Nephron progenitor cell (in vitro differentiated cells): Measurements from ENCODE around the gene ZHX3.
A peak's percentile ranks its signal among the peaks of the same experiment; 100 is the strongest.
"Not testable (repeated sequence)": the region's sequence is repeated elsewhere in the genome, so short reads cannot be mapped to it uniquely, and the experiment has no call there.

ENCODE experiments used
- DNase-seq: peaks from one replicate; pipeline ENCODE4 v3.0.0; 2021
- H3K27ac Mint-ChIP-seq: 2 replicates; pipeline ENCODE4 v1.8.0; 2021; ENCODE audit warnings: mild to moderate bottlenecking, moderate library complexity, mixed read lengths
- H3K27me3 Mint-ChIP-seq: 2 replicates; pipeline ENCODE4 v1.8.0; 2021; ENCODE audit warnings: mild to moderate bottlenecking, low read depth, mixed read lengths; ENCODE audit not compliant: poor library complexity
- H3K36me3 Mint-ChIP-seq: 2 replicates; pipeline ENCODE4 v1.8.0; 2021; ENCODE audit warnings: low read depth, mixed read lengths
- H3K4me1 Mint-ChIP-seq: 2 replicates; pipeline ENCODE4 v1.8.0; 2021; ENCODE audit warnings: mixed read lengths
- H3K4me3 Mint-ChIP-seq: 2 replicates; pipeline ENCODE4 v1.8.0; 2021; ENCODE audit warnings: mild to moderate bottlenecking, moderate library complexity, mixed read lengths
- H3K9me3 Mint-ChIP-seq: 2 replicates; pipeline ENCODE4 v1.8.0; 2021; ENCODE audit warnings: mild to moderate bottlenecking, moderate library complexity, mixed read lengths
- TF ChIP-seq, protein P1 (sequence below): fragments of 200-600 bp; sonication (generic); IDR thresholded peaks from 2 replicates; pipeline ENCODE4 v1.5.0; 2021; ENCODE audit warnings: antibody characterized with exemption

The ZHX3 gene

DNA sequence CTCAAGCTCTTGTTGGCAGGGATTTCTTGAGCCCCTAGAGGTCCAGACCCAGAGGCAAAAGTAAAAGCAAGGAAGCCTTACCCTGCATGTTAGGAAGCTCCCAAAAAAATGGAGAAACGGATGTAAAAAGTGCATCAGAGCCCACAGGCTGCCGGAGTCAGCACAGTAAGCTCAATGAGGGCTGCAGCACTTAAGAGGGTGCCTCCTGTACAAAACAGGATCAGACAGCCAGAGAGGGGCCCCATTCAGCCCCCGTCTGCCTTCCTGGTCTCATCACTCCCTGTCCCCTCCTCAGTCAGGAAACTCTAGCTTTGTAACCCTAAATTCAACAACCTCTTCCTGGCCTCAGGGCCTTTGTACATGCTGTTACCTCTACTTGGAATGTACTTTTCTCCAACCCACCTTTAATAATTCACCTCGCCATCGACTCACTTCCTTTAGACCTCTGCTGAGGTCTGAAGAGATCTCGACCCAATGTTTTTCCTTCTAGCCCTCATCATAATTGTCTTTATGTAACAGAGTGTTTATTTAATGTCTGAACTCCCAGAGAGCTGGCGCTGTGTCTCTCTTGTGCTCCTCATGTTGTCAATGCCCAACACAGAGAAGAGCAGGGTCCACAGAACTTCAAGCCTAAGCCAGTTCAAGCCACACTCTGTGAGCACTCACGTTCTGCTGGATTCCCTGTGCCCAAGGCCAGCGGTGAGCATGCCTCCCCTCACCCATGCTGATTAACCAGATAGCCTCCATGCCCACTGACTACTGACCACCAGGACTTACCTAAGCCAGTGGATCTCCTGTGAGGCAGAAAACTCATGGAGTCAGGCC, 183.0 kb downstream of the ZHX3 start:
- TF ChIP-seq, protein P1, sequence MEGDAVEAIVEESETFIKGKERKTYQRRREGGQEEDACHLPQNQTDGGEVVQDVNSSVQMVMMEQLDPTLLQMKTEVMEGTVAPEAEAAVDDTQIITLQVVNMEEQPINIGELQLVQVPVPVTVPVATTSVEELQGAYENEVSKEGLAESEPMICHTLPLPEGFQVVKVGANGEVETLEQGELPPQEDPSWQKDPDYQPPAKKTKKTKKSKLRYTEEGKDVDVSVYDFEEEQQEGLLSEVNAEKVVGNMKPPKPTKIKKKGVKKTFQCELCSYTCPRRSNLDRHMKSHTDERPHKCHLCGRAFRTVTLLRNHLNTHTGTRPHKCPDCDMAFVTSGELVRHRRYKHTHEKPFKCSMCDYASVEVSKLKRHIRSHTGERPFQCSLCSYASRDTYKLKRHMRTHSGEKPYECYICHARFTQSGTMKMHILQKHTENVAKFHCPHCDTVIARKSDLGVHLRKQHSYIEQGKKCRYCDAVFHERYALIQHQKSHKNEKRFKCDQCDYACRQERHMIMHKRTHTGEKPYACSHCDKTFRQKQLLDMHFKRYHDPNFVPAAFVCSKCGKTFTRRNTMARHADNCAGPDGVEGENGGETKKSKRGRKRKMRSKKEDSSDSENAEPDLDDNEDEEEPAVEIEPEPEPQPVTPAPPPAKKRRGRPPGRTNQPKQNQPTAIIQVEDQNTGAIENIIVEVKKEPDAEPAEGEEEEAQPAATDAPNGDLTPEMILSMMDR, result no peak
- peaks cover 7% of the 10 kb centered on the region for H3K9me3 Mint-ChIP-seq
- peaks cover 24% of the 10 kb centered on the region for H3K36me3 Mint-ChIP-seq
- no peak for DNase-seq
- no peaks in the 10 kb centered on the region for H3K27me3 Mint-ChIP-seq
- H3K4me1 Mint-ChIP-seq, result peaks cover 28% of the 10 kb centered on the region
- no peak overlapping the region for H3K27ac Mint-ChIP-seq
- no peak overlapping the region for H3K4me3 Mint-ChIP-seq

DNA sequence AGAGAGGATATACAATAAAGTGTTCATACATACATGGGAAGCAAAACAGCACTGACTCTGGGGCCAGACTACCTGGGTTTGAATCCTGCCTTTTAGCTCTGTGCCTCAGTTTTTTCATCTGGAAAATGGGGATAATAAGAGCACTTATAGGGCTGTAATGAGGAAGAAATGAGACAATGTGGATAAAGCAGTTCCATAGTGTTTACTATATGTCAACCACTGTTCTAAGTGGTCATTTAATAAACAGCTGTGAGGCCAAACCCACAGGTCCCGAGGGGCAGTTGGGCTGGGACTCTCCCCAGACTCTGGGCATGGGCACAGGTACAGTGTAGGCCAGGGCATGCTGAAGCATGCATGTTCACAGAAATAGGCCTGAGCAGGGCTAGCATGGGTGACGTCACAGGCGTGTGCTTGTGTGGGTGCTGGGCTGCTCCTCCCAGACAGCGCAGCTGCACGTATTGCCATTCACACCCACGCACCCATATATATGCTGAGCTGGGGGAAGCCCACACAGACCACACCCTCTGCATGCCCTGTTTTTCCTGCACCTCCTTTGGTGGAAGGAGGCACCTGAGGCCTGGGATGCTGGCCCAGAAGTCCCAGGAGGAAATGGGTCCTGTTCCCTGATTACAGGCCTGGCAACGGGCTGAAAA, 183.7 kb downstream of the ZHX3 start:
- TF ChIP-seq, protein P1, result no peak
- Mint-ChIP-seq H3K27ac (no peak overlapping the region), H3K9me3 (peaks cover 10% of the 10 kb centered on the region), H3K36me3 (peaks cover 26% of the 10 kb centered on the region), H3K27me3 (no peaks in the 10 kb centered on the region), H3K4me3 (no peak overlapping the region), H3K4me1 (peaks cover 21% of the 10 kb centered on the region)
- no peak for DNase-seq

DNA sequence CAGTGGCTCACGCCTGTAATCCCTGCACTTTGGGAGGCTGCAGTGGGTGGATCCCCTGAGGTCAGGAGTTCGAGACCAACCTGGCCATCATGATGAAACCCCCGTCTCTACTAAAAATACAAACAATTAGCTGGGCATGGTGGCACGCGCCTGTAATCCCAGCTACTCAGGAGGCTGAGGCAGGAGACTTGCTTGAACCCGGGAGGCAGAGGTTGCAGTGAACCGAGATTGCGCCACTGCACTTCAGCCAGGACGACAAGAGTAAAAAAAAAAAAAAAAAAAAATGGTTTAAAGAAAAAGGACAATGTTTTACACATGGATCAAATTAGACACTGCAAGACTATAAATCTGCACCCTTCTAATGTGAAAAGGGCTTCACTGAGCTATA, 185.1 kb downstream of the ZHX3 start:
- DNase-seq, result not testable (repeated sequence)

DNA sequence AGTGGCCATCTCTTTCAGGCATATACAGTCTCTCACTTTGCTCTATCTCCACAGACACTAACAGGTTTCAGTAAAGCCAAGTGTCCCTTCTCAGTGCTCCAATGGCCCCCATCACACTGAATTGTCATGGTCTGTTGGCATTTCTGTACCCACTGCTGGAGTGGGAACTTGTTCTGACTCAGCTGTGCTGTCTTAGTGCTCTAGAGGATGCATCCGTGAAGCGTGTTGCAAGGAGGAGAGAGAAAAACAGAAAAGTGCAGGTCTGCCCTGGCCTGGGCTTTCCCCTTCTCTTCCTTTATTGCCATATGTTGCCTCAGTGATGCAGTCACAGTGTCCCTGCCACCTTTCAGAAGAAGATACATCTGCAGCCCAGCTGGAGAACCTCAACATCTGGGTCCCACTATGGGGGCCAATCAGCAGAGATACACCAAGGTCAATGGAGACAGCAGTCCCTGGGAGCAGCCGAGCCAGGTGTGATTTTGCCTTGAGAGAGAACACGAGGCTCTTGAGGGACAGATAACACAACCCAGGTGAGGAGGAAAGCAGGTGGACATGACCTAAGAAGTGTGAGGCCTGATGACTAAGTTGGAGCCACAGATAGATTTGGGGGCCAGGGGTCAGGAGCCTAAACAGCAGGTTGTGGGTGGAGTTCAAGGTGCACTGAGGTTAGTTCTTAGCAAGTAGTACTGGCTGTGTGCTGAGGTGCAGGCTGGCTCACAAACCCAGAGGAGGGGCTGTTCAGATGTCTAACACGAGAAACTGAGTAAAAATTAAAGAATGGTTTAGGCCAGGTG, 185.7 kb downstream of the ZHX3 start:
- Mint-ChIP-seq H3K36me3 (peaks cover 39% of the 10 kb centered on the region), H3K27ac (peak overlapping the region; percentile 44), H3K4me1 (peaks cover 15% of the 10 kb centered on the region), H3K27me3 (no peaks in the 10 kb centered on the region), H3K9me3 (peaks cover 16% of the 10 kb centered on the region), H3K4me3 (no peak overlapping the region)
- TF ChIP-seq, protein P1, result no peak
- no peak for DNase-seq

More for the DNA sequence above, 185.1 kb downstream of the ZHX3 start:
- H3K4me3 Mint-ChIP-seq, H3K27me3 Mint-ChIP-seq, H3K27ac Mint-ChIP-seq: not testable (repeated sequence)
- H3K4me1 Mint-ChIP-seq, result peaks cover 15% of the 10 kb centered on the region
- peaks cover 34% of the 10 kb centered on the region for H3K36me3 Mint-ChIP-seq
- H3K9me3 Mint-ChIP-seq, result peaks cover 16% of the 10 kb centered on the region
